OCI-LY1 (cell line): ENCODE results near the gene ADAM8.

Source experiments
- H2AFZ ChIP-seq: fragments of 200-600 bp; sonication (generic), shearing (Covaris generic); 2 replicates; pipeline ENCODE4 v1.6.0; 2014; ENCODE audit warnings: antibody characterized with exemption, mild to moderate bottlenecking, low read length
- H3F3A ChIP-seq: fragments of 200-600 bp; sonication (generic), shearing (Covaris generic); 2 replicates; pipeline ENCODE4 v1.6.0; 2014; ENCODE audit warnings: mild to moderate bottlenecking, antibody characterized with exemption, low read length, moderate library complexity; ENCODE audit not compliant: insufficient read depth
- H3K27ac ChIP-seq: fragments of 200-600 bp; sonication (generic); 2 replicates; pipeline ENCODE4 v1.5.1; 2014; ENCODE audit warnings: low read length, mixed run types, mild to moderate bottlenecking, low read depth; ENCODE audit not compliant: poor library complexity, severe bottlenecking
- H3K27me3 ChIP-seq: fragments of 200-600 bp; sonication (generic); 2 replicates; pipeline ENCODE4 v1.6.0; 2014; ENCODE audit warnings: antibody characterized with exemption, mild to moderate bottlenecking, low read length, moderate library complexity; ENCODE audit not compliant: insufficient read depth
- H3K36me3 ChIP-seq: fragments of 200-600 bp; sonication (generic); 2 replicates; pipeline ENCODE4 v1.6.1; 2014; ENCODE audit warnings: mild to moderate bottlenecking, antibody characterized with exemption, low read length, moderate library complexity, mixed read lengths; ENCODE audit not compliant: insufficient read depth
- H3K4me1 ChIP-seq: fragments of 200-600 bp; sonication (generic); 2 replicates; pipeline ENCODE4 v1.5.1; 2014; ENCODE audit warnings: mild to moderate bottlenecking, low read length, moderate library complexity; ENCODE audit not compliant: insufficient read depth, severe bottlenecking
- H3K4me2 ChIP-seq: fragments of 200-600 bp; sonication (generic), shearing (Covaris generic); 2 replicates; pipeline ENCODE4 v1.6.1; 2014; ENCODE audit warnings: low read length
- H3K4me3 ChIP-seq: fragments of 200-600 bp; sonication (generic); 2 replicates; pipeline ENCODE4 v1.5.1; 2014; ENCODE audit warnings: low read length, low read depth, mild to moderate bottlenecking, mixed read lengths; ENCODE audit not compliant: poor library complexity, severe bottlenecking
- H3K79me2 ChIP-seq: fragments of 200-600 bp; shearing (Covaris generic); 2 replicates; pipeline ENCODE4 v1.6.1; 2016; ENCODE audit warnings: mixed run types, low read length, mixed read lengths; ENCODE audit not compliant: insufficient read depth
- H3K9ac ChIP-seq: fragments of 200-600 bp; sonication (generic), shearing (Covaris generic); 2 replicates; pipeline ENCODE4 v1.6.1; 2014; ENCODE audit warnings: mild to moderate bottlenecking, low read length, mixed read lengths
- H3K9me2 ChIP-seq: fragments of 200-600 bp; sonication (generic), shearing (Covaris generic); 2 replicates; pipeline ENCODE4 v1.6.1; 2014; ENCODE audit warnings: low read depth, mild to moderate bottlenecking, low read length, mixed read lengths
- H3K9me3 ChIP-seq: fragments of 200-600 bp; shearing (Covaris generic); 2 replicates; pipeline ENCODE4 v1.6.1; 2014; ENCODE audit warnings: low read length, mixed read lengths
- H4K20me1 ChIP-seq: fragments of 200-600 bp; sonication (generic), shearing (Covaris generic); 2 replicates; pipeline ENCODE4 v1.6.0; 2016; ENCODE audit warnings: mild to moderate bottlenecking, low read length; ENCODE audit not compliant: insufficient read depth
- CTCF ChIP-seq: fragments of 200-600 bp; sonication (generic), shearing (Covaris generic); IDR thresholded peaks from 2 replicates; pipeline ENCODE4 v1.5.1; 2017; ENCODE audit warnings: mild to moderate bottlenecking, antibody characterized with exemption, low read length, moderate library complexity, mixed read lengths
- EZH2 ChIP-seq: fragments of 200-600 bp; sonication (generic), shearing (Covaris generic); IDR thresholded peaks from 2 replicates; pipeline ENCODE4 v1.8.0; 2017; ENCODE audit warnings: borderline replicate concordance, mixed run types, mild to moderate bottlenecking, antibody characterized with exemption, low read length, moderate library complexity, mixed read lengths

ADAM8 gene

GRCh38 chr10:133217800-133218589, 58.7 kb downstream of the ADAM8 start:
- Histone ChIP-seq H3K27me3 (no peaks in the 10 kb centered on the region), H3K4me2 (no peak overlapping the region), H3K4me3 (no peak overlapping the region), H3F3A (no peaks in the 10 kb centered on the region), H3K9ac (no peak overlapping the region), H3K36me3 (no peaks in the 10 kb centered on the region), H3K4me1 (no peaks in the 10 kb centered on the region), H4K20me1 (no peaks in the 10 kb centered on the region), H3K27ac (no peak overlapping the region), H3K9me2 (no peaks in the 10 kb centered on the region), H3K9me3 (no peaks in the 10 kb centered on the region), H3K79me2 (no peaks in the 10 kb centered on the region), H2AFZ (no peak overlapping the region)
- TF ChIP-seq CTCF (no peak), EZH2 (no peak)

- Histone ChIP-seq H2AFZ (no peak overlapping the region), H3K4me2 (no peak overlapping the region), H3K4me3 (no peak overlapping the region), H3K36me3 (no peaks in the 10 kb centered on the region), H3K4me1 (no peaks in the 10 kb centered on the region), H3K9ac (no peak overlapping the region), H3K79me2 (no peaks in the 10 kb centered on the region), H3K9me2 (no peaks in the 10 kb centered on the region), H3F3A (no peaks in the 10 kb centered on the region), H3K27me3 (no peaks in the 10 kb centered on the region), H4K20me1 (no peaks in the 10 kb centered on the region), H3K27ac (no peak overlapping the region), H3K9me3 (no peaks in the 10 kb centered on the region)
- TF ChIP-seq CTCF, result no peak
- TF ChIP-seq EZH2, result no peak
Observed at GRCh38 chr10:133216776-133217175, 59.9 kb downstream of the ADAM8 start.

GRCh38 chr10:133215586-133215985, 61.1 kb downstream of the ADAM8 start:
- Histone ChIP-seq H3K79me2 (no peaks in the 10 kb centered on the region), H2AFZ (no peak overlapping the region), H3K9me3 (no peaks in the 10 kb centered on the region), H3K27me3 (no peaks in the 10 kb centered on the region), H3K9ac (no peak overlapping the region), H3K4me1 (no peaks in the 10 kb centered on the region), H3K36me3 (no peaks in the 10 kb centered on the region), H3K9me2 (no peaks in the 10 kb centered on the region), H3K27ac (no peak overlapping the region), H3K4me3 (no peak overlapping the region), H3F3A (no peaks in the 10 kb centered on the region), H4K20me1 (no peaks in the 10 kb centered on the region), H3K4me2 (no peak overlapping the region)
- TF ChIP-seq CTCF, result no peak
- TF ChIP-seq EZH2, result no peak
